ENCODE data around the gene ADD2.

- TF ChIP-seq CTCF (conservative IDR thresholded peaks at IDR 0.05; ENCODE audit: low read depth in 2 of 2) (no peak), CREB1 (CRISPR knock-in tag; IDR thresholded peaks at IDR 0.05; ENCODE audit: low read depth) (no peak), EZH2 (IDR thresholded peaks at IDR 0.05; ENCODE audit: low read depth, unreplicated experiment) (no peak), EZH2phosphoT487 (IDR thresholded peaks at IDR 0.05; ENCODE audit: unreplicated experiment) (no peak), STAT1 (IDR thresholded peaks at IDR 0.05; ENCODE audit: unreplicated experiment) (no peak), ZNF114 (CRISPR knock-in tag; IDR thresholded peaks at IDR 0.05) (no peak), REST (IDR thresholded peaks at IDR 0.05; ENCODE audit: unreplicated experiment) (no peak)
Observed at GRCh38 chr2:70708376-70709199, 59.4 kb downstream of the ADD2 start.

All from GM23338 (cell line).